Upper lobe of left lung (tissue), 4 donors: ENCODE results near the gene YAF2.
"Not testable (repeated sequence)": the region's sequence is repeated elsewhere in the genome, so short reads cannot be mapped to it uniquely, and the experiment has no call there.

Experiments
- CTCF ChIP-seq, 6 experiments: fragments of 450-650 bp in 4 of 6; fragments of 200-600 bp in 2 of 6; sonication (generic) in 2 of 6; IDR thresholded peaks; one replicate each; pipeline ENCODE4 v1.5.1; 2016 to 2019; ENCODE audit warnings: antibody characterized with exemption in 6 of 6
- EP300 ChIP-seq, 4 donors: sonication (generic); formaldehyde crosslinking; IDR thresholded peaks; one replicate each; pipeline ENCODE4 v1.5.1; 2017; ENCODE audit warnings: antibody characterized with exemption in 4 of 4, control low read depth in 2 of 4
- POLR2A ChIP-seq, 4 donors: fragments of 450-650 bp; IDR thresholded peaks; one replicate each; pipeline ENCODE4 v1.5.1; 2016 to 2017; ENCODE audit warnings: antibody characterized with exemption in 4 of 4, mild to moderate bottlenecking in 2 of 4
- POLR2AphosphoS5 ChIP-seq, 2 donors: sonication (generic); formaldehyde crosslinking; IDR thresholded peaks; one replicate each; pipeline ENCODE4 v1.5.1; 2017; ENCODE audit warnings: antibody characterized with exemption in 2 of 2

- not testable (repeated sequence) for TF ChIP-seq CTCF, POLR2AphosphoS5, EP300, POLR2A (IDR thresholded peaks at IDR 0.05)
Observed at GRCh38 chr12:42227525-42227924, 10.5 kb downstream of the YAF2 start.
